GM12874 (cell line): Measurements from ENCODE around the gene ENOX1.

Experiments used
- CTCF ChIP-seq: IDR thresholded peaks from 2 replicates; pipeline ENCODE4 v1.5.1; 2011; ENCODE audit warnings: low read depth, mild to moderate bottlenecking, control low read depth, low read length, moderate library complexity; ENCODE audit not compliant: insufficient read depth

The ENOX1 gene

DNA sequence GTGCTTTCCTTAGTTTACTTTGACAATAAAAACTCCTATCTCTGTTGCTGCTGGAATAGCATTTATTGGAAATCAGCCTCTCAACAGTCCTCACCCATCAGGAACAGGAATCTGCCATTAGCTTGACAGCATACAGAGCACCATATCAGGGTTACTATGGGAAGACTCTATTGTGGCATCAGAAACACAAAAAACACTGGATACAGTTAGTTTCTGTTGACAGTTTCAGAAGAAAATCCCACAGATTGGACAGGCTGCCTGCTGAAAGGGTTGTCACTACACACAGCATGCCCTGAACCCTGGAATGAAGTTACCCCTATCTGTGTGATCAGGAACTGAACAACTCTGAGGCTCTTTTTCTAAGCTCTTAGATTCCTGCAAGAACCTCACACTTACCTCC lies 172.7 kb downstream of the ENOX1 start:
- TF ChIP-seq CTCF: no peak

DNA sequence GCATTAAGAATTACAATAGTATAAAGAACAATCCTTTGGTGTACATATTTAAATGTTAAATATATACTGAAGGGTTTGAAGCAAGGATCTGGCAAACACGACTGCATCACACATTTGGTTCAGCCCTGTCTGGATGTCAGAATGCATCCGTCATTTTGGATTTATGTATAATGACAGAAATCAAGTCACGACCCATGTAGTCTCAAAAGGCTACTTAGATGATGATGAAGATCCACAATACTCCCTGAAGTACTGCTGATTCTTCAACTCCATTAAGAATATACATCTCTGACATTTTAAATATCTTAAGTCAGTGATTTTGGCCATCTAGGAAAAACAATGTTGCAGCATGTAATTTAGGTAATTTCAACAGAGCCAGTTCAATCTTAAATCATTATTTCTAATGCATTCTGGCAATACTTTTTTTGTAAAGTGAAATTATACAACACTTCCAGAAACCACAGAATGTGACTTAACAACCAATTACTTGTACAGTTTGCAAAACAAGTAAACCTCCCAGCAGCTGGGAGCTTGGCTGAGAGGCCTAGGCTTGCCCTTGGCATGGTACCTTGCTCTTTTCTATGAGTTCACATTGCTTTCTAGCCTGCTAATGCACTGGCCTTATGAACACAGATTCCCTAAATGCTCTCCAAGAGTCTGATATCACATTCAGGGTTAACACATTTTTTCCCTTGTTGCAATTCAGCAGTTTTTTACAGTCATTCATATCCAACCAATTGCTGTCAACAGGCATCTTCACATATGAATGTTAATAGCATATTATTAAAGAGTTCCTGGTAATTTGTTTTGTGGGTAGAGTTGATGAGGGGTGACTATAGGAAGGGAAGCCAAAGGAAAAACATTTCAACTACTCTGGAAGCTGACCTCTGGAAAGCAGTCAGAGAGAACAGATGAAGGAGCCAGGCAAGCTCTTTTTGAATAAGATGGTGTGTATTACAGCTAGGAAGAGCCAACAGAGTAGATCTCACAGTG lies 175.2 kb downstream of the ENOX1 start:
- TF ChIP-seq CTCF: no peak

GRCh38 chr13:43608400-43609137 lies 178.2 kb downstream of the ENOX1 start:
- no peak for TF ChIP-seq CTCF

DNA sequence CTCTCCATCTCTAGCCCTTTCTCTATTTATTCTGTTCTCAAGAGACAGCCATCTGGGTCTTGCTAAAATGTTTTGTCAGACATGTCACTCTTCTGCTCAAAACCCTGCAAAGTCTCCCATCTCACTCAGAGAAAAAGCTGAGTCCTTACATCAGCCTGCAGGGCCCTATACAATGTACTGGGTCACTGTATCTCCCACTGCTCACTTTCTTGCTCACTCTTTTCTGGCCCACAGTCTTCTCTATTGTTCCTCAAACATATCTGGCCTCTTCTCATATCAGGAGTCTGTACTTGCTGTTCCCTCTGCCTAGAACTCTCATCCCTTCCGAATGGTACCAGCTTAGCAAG lies 189.2 kb downstream of the ENOX1 start:
- no peak for TF ChIP-seq CTCF

DNA sequence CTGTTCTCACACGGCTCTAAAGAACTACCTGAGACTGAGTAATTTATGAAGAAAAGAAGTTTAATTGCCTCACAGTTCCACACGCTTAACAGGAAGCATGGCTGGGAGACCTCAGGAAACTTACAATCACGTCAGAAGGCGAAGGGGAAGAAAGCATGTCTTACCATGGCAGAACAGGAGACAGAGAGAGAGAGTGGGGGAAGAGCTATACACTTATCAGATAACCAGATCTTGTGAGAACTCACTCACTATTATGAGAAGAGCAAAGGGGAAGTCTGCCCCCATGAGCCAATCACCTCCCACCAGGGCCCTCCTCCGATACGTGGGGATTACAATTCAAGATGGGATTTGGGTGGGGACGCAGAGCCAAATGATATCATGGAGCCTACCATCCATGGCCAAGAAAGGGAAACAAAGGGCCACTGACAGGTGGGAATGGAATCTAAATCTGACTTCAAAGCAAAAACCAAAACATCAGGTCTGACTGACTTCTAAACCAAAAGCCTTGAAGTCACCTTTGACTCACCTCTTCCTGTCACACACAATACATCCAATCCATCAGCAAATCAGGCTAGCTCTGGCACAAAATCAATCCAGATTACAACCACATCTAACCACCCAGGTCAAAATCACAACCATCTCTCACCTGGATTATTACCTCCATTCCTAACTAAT lies 189.7 kb downstream of the ENOX1 start:
- no peak for TF ChIP-seq CTCF

GRCh38 chr13:43596006-43596405 lies 190.8 kb downstream of the ENOX1 start:
- TF ChIP-seq CTCF: no peak

DNA sequence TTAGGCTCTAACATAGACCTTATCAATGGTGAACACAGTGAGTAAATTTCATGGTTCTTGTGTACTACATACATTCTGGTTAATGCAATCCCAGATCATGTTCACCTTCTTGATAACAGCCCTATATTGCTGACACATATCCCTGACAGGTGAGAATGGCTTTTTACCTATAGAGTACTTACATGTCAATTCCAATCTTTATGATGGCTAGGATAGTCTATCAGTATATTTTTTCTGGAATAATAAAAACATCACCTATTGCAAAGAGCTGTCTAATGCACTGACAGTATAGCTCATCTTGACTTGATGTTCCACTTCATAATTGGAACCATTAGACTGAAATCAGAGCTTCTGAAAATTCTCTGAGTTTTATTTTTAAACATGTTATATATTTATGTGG lies 199.4 kb downstream of the ENOX1 start:
- TF ChIP-seq CTCF: no peak
